Adrenal gland (tissue), 5 donors: Measurements from ENCODE around the gene FLACC1.

Source experiments
- CTCF ChIP-seq, 6 experiments: fragments of 450-650 bp in 4 of 6; fragments of 200-600 bp in 2 of 6; sonication (generic) in 1 of 6; IDR thresholded peaks; 1 replicate in 5 of 6; 2 replicates in 1 of 6; pipeline versions ENCODE4 v1.5.1 to v1.8.0; 2016 to 2021; ENCODE audit warnings: antibody characterized with exemption in 6 of 6, mild to moderate bottlenecking in 2 of 6, moderate library complexity in 1 of 6
- POLR2A ChIP-seq, 2 donors: fragments of 450-650 bp; IDR thresholded peaks; one replicate each; pipeline ENCODE4 v1.6.1; 2017; ENCODE audit warnings: antibody characterized with exemption in 2 of 2, mild to moderate bottlenecking in 2 of 2, moderate library complexity in 1 of 2
- donor health status: DM: no; HTN: no; CAD: no.

- TF ChIP-seq CTCF (IDR thresholded peaks at IDR 0.05) (no peak), POLR2A (IDR thresholded peaks at IDR 0.05) (no peak)
Observed at GRCh38 chr2:201348758-201349157, 8.4 kb downstream of the FLACC1 start.
